ENCODE measurements around the gene MYH6. TPM values are rescaled to one million over a fixed set of nuclear protein-coding genes. Genes with fewer than 3 reads are reported as not detected.
"Not testable (repeated sequence)": the region's sequence is repeated elsewhere in the genome, so short reads cannot be mapped to it uniquely, and the experiment has no call there.

The MYH6 gene
- 4,934 TPM for total RNA-seq
- long read RNA-seq, full-length matches to known transcripts, result 2,677 of 8,829 reads
- long read RNA-seq, partial matches to known transcripts, result 5,808 of 8,829 reads
- long read RNA-seq, other reads (novel, unspliced or antisense), result 344 of 8,829 reads

GRCh38 chr14:23407516-23408306 lies at the start of gene MYH6:
TSS of gene MYH6 (minus strand) at chr14:23408273. CDS start at chr14:23407223, 1,050 bp downstream.
- no peak for ATAC-seq (ENCODE audit: poor library complexity)
- DNase-seq, result no peak
- intact Hi-C loops (cut with DNase I), result no loop called here

- not testable (repeated sequence) for DNase-seq
- intact Hi-C loops (cut with DNase I), result loop anchor here (10.0 kb wide), 1 partner anchor 132 kb away; the partner anchor contains the start of gene PABPN1
- ATAC-seq (ENCODE audit: poor library complexity), result peak; percentile 71
Measured at GRCh38 chr14:23456883-23457586, 49.0 kb upstream of the MYH6 start.

GRCh38 chr14:23454445-23454856 lies 46.4 kb upstream of the MYH6 start:
- no peak for DNase-seq
- ATAC-seq (ENCODE audit: poor library complexity), result no peak
- intact Hi-C loops (cut with DNase I), result loop anchor here (10.0 kb wide), 1 partner anchor 130 kb away; the partner anchor contains the start of gene PABPN1

GRCh38 chr14:23452237-23452636 lies 44.2 kb upstream of the MYH6 start:
- intact Hi-C loops (cut with DNase I), result loop anchor here (10.0 kb wide), 1 partner anchor 127 kb away; the partner anchor contains the start of gene PABPN1
- DNase-seq (no peak), ATAC-seq (ENCODE audit: poor library complexity) (no peak)

GRCh38 chr14:23450379-23450778 lies 42.3 kb upstream of the MYH6 start:
- intact Hi-C loops (cut with DNase I), result loop anchor here (10.0 kb wide), 1 partner anchor 126 kb away; the partner anchor contains the start of gene PABPN1
- DNase-seq (no peak), ATAC-seq (ENCODE audit: poor library complexity) (no peak)

- no peak for DNase-seq
- intact Hi-C loops (cut with DNase I), result no loop called here
Measured at GRCh38 chr14:23449314-23449713, 41.2 kb upstream of the MYH6 start.

GRCh38 chr14:23447361-23448350 lies 39.6 kb upstream of the MYH6 start:
- ATAC-seq (ENCODE audit: poor library complexity), result no peak
- no peak for DNase-seq
- intact Hi-C loops (cut with DNase I), result no loop called here

More at GRCh38 chr14:23449314-23449713, 41.2 kb upstream of the MYH6 start:
- ATAC-seq (ENCODE audit: poor library complexity), result no peak

GRCh38 chr14:23446291-23446851 lies 38.3 kb upstream of the MYH6 start:
- ATAC-seq (ENCODE audit: poor library complexity), result peak; percentile 33
- intact Hi-C loops (cut with DNase I), result no loop called here
- no peak for DNase-seq

GRCh38 chr14:23445773-23446172 lies 37.7 kb upstream of the MYH6 start:
- DNase-seq (no peak), ATAC-seq (ENCODE audit: poor library complexity) (no peak)
- intact Hi-C loops (cut with DNase I), result no loop called here

GRCh38 chr14:23444314-23444713 lies 36.2 kb upstream of the MYH6 start:
- intact Hi-C loops (cut with DNase I), result no loop called here
- DNase-seq (no peak), ATAC-seq (ENCODE audit: poor library complexity) (peak; percentile 39)

- intact Hi-C loops (cut with DNase I), result no loop called here
- DNase-seq, result no peak
- ATAC-seq (ENCODE audit: poor library complexity), result peak; percentile 5
Measured at GRCh38 chr14:23443881-23444280, 35.8 kb upstream of the MYH6 start.

GRCh38 chr14:23443411-23443812 lies 35.3 kb upstream of the MYH6 start:
- intact Hi-C loops (cut with DNase I), result no loop called here
- ATAC-seq (ENCODE audit: poor library complexity), result peak; percentile 72
- peak; percentile 57 for DNase-seq

- ATAC-seq (ENCODE audit: poor library complexity) (peak; percentile 63), DNase-seq (peak; percentile 80)
- intact Hi-C loops (cut with DNase I), result no loop called here
Measured at GRCh38 chr14:23442721-23443356, 34.8 kb upstream of the MYH6 start.

- ATAC-seq (ENCODE audit: poor library complexity), result no peak
- no peak for DNase-seq
- intact Hi-C loops (cut with DNase I), result no loop called here
Measured at GRCh38 chr14:23441076-23441475, 33.0 kb upstream of the MYH6 start.

- ATAC-seq (ENCODE audit: poor library complexity) (no peak), DNase-seq (no peak)
- intact Hi-C loops (cut with DNase I), result no loop called here
Measured at GRCh38 chr14:23439107-23439835, 31.2 kb upstream of the MYH6 start.

GRCh38 chr14:23438101-23438971 lies 30.3 kb upstream of the MYH6 start:
- DNase-seq (peak; percentile 78), ATAC-seq (ENCODE audit: poor library complexity) (peak; percentile 53)
- intact Hi-C loops (cut with DNase I), result no loop called here

Data from Right ventricle myocardium superior (tissue), 1 donor.